Psoas muscle (tissue), 8 donors: Measurements from ENCODE around the gene RPL37A. TPM values are rescaled to one million over a fixed set of nuclear protein-coding genes. Genes with fewer than 3 reads are reported as not detected.

ENCODE experiments used
- ATAC-seq, 4 donors: fragments of 200-7000 bp; cut with Tn5 transposase; one replicate each; pipeline ENCODE4 v1.9.1; 2020; ENCODE audit warnings: moderate library complexity in 3 of 4, mild to moderate bottlenecking in 2 of 4
- DNase-seq, 2 donors: peaks; one replicate each; pipeline ENCODE4 v3.0.0-alpha.2; 2020
- H3K27ac ChIP-seq: fragments of 200-600 bp; one replicate; pipeline ENCODE4 v1.8.0; 2022
- H3K27me3 ChIP-seq, 3 donors: fragments of 200-600 bp in 1 of 3; one replicate each; pipeline versions ENCODE4 v1.6.1 to v1.8.0; 2013 to 2022; ENCODE audit warnings: low read length in 2 of 3, mild to moderate bottlenecking in 2 of 3, moderate library complexity in 1 of 3; ENCODE audit not compliant: insufficient read depth in 3 of 3
- H3K36me3 ChIP-seq, 2 donors: fragments of 200-600 bp in 1 of 2; one replicate each; pipeline versions ENCODE4 v1.6.1 to v1.8.0; 2013 to 2022; ENCODE audit warnings: low read depth in 1 of 2, mild to moderate bottlenecking in 1 of 2, moderate library complexity in 1 of 2; ENCODE audit not compliant: insufficient read depth in 1 of 2
- H3K4me1 ChIP-seq: fragments of 200-600 bp; one replicate; pipeline ENCODE4 v1.8.0; 2022
- H3K4me3 ChIP-seq: fragments of 200-600 bp; one replicate; pipeline ENCODE4 v1.8.0; 2022; ENCODE audit warnings: mild to moderate bottlenecking
- H3K9me3 ChIP-seq: fragments of 200-600 bp; one replicate; pipeline ENCODE4 v1.8.0; 2022
- CTCF ChIP-seq: fragments of 200-600 bp; IDR thresholded peaks from one replicate; pipeline ENCODE4 v1.8.0; 2022; ENCODE audit warnings: antibody characterized with exemption
- WGBS, 3 donors: extraction: QIAGEN DNeasy Blood & Tissue Kit; methylation state at CpG; one replicate each; pipeline versions ENCODE4 v1.1.6 to v1.1.7; 2013; 5-methylcytosine and 5-hydroxymethylcytosine counted together
- intact Hi-C, 2 donors: fragments of 100-400 bp; cut with DNase I; formaldehyde crosslinking; loops; one replicate each; pipeline versions ENCODE4 v1.11.0 to v1.14.2; 2022
- polyA plus RNA-seq, 3 donors: library from polyadenylated mRNA; stranded (reverse); fragments of 200-250 nt; gene quantifications; one replicate each; pipeline ENCODE4 v1.2.3, GENCODE V29; 2013
- total RNA-seq, 4 donors: library from RNA; stranded (reverse); fragmentation: NEBNext Ultra II Directional in 2 of 4; extraction: Animal tissue kit (Norgen Biotek cat#: 25700) in 2 of 4; gene quantifications; one replicate each; pipeline versions ENCODE4 v1.2.1 to v1.2.4, GENCODE V29; 2021 to 2023
- donor health status: healthy with polysubstance abuse.
- donor health status: DM: no; HTN: no; CAD: no; lungs with moderate emphysema.
- donor health status: Bipolar disorder and iron deficiency.
- donor health status: healthy.
- donor health status: DM: yes; HTN: yes; CAD: no.
- donor health status: DM: no; HTN: no; CAD: no.
- donor health status: DM: no; HTN: no; CAD: no.
- donor health status: DM: yes; HTN: yes; CAD: no.

The RPL37A gene
- total and polyA plus RNA-seq, 7 donors, result 2,701 to 6,936 (median 3,343) TPM

- no peaks in the 10 kb centered on the region for H3K9me3 ChIP-seq
- 66 to 78% (median 74%) methylated on average over 6 of the region's 6 CpGs for WGBS, 3 donors
- no peaks in the 10 kb centered on the region for H3K27me3 ChIP-seq
- no peak for TF ChIP-seq CTCF
- peaks cover 24% of the 10 kb centered on the region for H3K4me1 ChIP-seq
- H3K4me3 ChIP-seq, result peak overlapping the region; percentile 94
- ATAC-seq (no peak), DNase-seq (no peak)
- H3K36me3 ChIP-seq, result peaks cover 13 to 33% of the 10 kb centered on the region in 2 donors
- intact Hi-C loops, result no loop called here
- peak overlapping the region; percentile 88 for H3K27ac ChIP-seq
Measured at GRCh38 chr2:216497382-216498069, 1.1 kb upstream of the RPL37A start.

- Histone ChIP-seq H3K27ac (peak overlapping the region; percentile 88), H3K27me3 (no peaks in the 10 kb centered on the region), H3K9me3 (no peaks in the 10 kb centered on the region), H3K4me1 (peaks cover 27% of the 10 kb centered on the region), H3K36me3 (peaks cover 18 to 38% of the 10 kb centered on the region in 2 donors), H3K4me3 (peak overlapping the region; percentile 94)
- DNase-seq (no peak), ATAC-seq (no peak)
- intact Hi-C loops, result no loop called here
- TF ChIP-seq CTCF, result no peak
- WGBS, 3 donors, result 12 to 19% (median 13%) methylated on average over 6 of the region's 6 CpGs
Measured at GRCh38 chr2:216498070-216498378, 620 bp upstream of the RPL37A start.

GRCh38 chr2:216499641-216500218 lies 1.1 kb downstream of the RPL37A start:
- peak overlapping the region; percentile 94 for H3K4me3 ChIP-seq
- peak overlapping the region; percentile 88 for H3K27ac ChIP-seq
- no peak for ATAC-seq
- H3K36me3 ChIP-seq, result peaks cover 29 to 55% of the 10 kb centered on the region in 2 donors
- TF ChIP-seq CTCF, result no peak
- WGBS, 3 donors, result 17 to 25% (median 19%) methylated on average over 6 of the region's 6 CpGs
- H3K4me1 ChIP-seq, result peaks cover 28% of the 10 kb centered on the region
- no peak for DNase-seq
- no peaks in the 10 kb centered on the region for H3K9me3 ChIP-seq
- intact Hi-C loops, result no loop called here
- no peaks in the 10 kb centered on the region for H3K27me3 ChIP-seq

GRCh38 chr2:216500572-216500971 lies 1.9 kb downstream of the RPL37A start:
- Histone ChIP-seq H3K4me3 (peak overlapping the region; percentile 94), H3K27ac (peak overlapping the region; percentile 88), H3K27me3 (no peaks in the 10 kb centered on the region), H3K4me1 (peaks cover 28% of the 10 kb centered on the region), H3K36me3 (peaks cover 29 to 63% of the 10 kb centered on the region in 2 donors), H3K9me3 (no peaks in the 10 kb centered on the region)
- no peak for DNase-seq
- intact Hi-C loops, result no loop called here
- no peak for TF ChIP-seq CTCF
- WGBS, 3 donors, result 95 to 97% (median 96%) methylated on average over 2 of the region's 2 CpGs
- no peak for ATAC-seq
